BJ (cell line): ENCODE measurements around the gene FBH1. TPM values are rescaled to one million over a fixed set of nuclear protein-coding genes. Genes with fewer than 3 reads are reported as not detected.
"Not testable (repeated sequence)": the region's sequence is repeated elsewhere in the genome, so short reads cannot be mapped to it uniquely, and the experiment has no call there.

ENCODE experiments used
- CTCF ChIA-PET: fragments of 350-600 bp; formaldehyde crosslinking; extraction: SDS; loops from one replicate; lab custom pipeline; 2021; ENCODE audit warnings: antibody characterized with exemption, inconsistent platforms; lab: Yijun Ruan, JAX
- POLR2A ChIA-PET: fragments of 300-600 bp; sonication (Branson Sonifier 250); formaldehyde crosslinking; extraction: SDS; loops from one replicate; lab custom pipeline; 2021; ENCODE audit warnings: antibody characterized with exemption; lab: Charles Lee
- DNase-seq: peaks from one replicate; pipeline ENCODE4 v3.0.0-alpha.2; 2011; ENCODE audit warnings: low read depth
- H3K27me3 ChIP-seq: 2 replicates; pipeline ENCODE4 v1.6.0; 2011; ENCODE audit warnings: low read length; ENCODE audit not compliant: control insufficient read depth, insufficient read depth
- H3K36me3 ChIP-seq: 2 replicates; pipeline ENCODE4 v1.5.1; 2011; ENCODE audit warnings: low read length; ENCODE audit not compliant: control insufficient read depth, insufficient read depth
- H3K4me3 ChIP-seq: 2 replicates; pipeline ENCODE4 v1.5.1; 2011; ENCODE audit warnings: low read depth, mild to moderate bottlenecking, control low read depth, low read length
- CTCF ChIP-seq: IDR thresholded peaks from 2 replicates; pipeline ENCODE4 v1.5.1; 2011; ENCODE audit warnings: low read depth, mild to moderate bottlenecking, control low read depth, inconsistent platforms, low read length, moderate library complexity; ENCODE audit not compliant: insufficient read depth
- polyA plus RNA-seq: library from polyadenylated mRNA; depleted of rRNA; stranded (reverse); fragments of >200 nt; gene quantifications from 2 replicates; pipeline ENCODE4 v1.2.3, GENCODE V29; 2011

The FBH1 gene
- polyA plus RNA-seq, 1 experiment: 82.5 TPM

DNA sequence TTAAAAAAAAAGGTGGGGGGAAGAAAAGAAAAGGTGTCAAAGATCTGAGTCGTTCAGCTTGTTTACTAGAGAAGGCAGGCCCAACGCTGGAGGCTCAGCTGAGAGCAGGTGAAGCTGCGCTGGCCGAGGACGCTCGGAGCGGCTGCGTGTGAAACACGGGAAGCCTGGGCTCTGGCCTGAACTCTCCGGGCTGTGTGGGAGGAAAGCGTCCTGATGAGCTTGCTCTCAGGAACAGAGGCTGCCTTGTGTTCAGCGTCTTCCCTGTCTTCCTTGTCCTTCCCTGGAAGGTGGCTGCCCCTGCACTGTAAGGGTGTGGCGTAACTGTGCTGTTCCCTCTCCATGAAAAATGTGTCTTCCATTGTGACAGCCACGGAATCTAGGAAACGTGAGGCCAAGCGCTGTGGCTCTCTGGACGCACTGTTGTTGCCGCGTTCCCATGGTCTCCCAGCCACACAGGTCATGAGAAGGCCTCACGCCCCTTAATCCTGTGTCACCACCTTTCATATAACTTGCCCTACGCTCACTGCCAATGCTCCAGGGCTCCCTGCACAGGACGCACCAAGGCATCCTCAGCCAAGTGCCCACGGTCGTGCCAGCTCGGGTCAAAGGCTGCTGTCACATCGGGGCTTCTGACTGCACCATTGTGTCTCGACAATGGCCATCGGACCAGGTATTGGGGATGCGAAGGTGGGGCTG is 71.5 kb downstream of the FBH1 start:
- POLR2A ChIA-PET: no interaction called here
- no peaks in the 10 kb centered on the region for H3K27me3 ChIP-seq
- DNase-seq: no peak
- no peaks in the 10 kb centered on the region; the same call in 1 of the 2 replicates for H3K36me3 ChIP-seq
- TF ChIP-seq CTCF: no peak
- H3K4me3 ChIP-seq: no peak overlapping the region
- CTCF ChIA-PET: interaction anchor here (0.7 to 1.7 kb wide), 2 partner anchors 12 to 102 kb away, joined by 3 to 6 read pairs; no protein-coding TSS in a partner anchor

GRCh38 chr10:5962358-5962940 is 72.4 kb downstream of the FBH1 start:
- CTCF ChIA-PET: interaction anchor here (0.7 kb wide), 1 partner anchor 101 kb away, joined by 3 read pairs; no protein-coding TSS in a partner anchor
- H3K36me3 ChIP-seq, H3K4me3 ChIP-seq, H3K27me3 ChIP-seq, POLR2A ChIA-PET, DNase-seq: not testable (repeated sequence)

DNA sequence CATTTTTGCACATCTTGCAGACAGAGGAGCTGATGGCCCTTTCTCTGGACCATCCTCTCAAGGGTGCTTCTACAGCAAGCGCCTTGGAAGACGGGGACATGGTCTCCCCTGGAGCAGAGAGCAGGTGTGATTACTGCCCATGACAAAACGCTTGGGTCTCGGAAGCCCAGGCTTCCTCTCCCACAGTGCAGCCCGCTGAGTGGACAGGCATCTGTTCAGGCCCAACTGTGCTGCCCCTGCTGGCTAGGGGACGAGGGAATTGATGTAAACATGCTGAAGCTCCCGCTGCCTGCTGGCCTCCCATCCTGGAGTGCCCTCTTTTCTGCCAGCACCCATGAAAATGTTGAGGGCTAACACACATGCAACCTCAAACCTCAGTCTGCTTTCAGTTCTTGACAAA is 73.0 kb downstream of the FBH1 start:
- H3K4me3 ChIP-seq: no peak overlapping the region
- ChIA-PET POLR2A (no interaction called here), CTCF (no interaction called here)
- no peaks in the 10 kb centered on the region; the same call in 1 of the 2 replicates for H3K36me3 ChIP-seq
- no peak for DNase-seq
- no peaks in the 10 kb centered on the region for H3K27me3 ChIP-seq
- TF ChIP-seq CTCF: no peak

DNA sequence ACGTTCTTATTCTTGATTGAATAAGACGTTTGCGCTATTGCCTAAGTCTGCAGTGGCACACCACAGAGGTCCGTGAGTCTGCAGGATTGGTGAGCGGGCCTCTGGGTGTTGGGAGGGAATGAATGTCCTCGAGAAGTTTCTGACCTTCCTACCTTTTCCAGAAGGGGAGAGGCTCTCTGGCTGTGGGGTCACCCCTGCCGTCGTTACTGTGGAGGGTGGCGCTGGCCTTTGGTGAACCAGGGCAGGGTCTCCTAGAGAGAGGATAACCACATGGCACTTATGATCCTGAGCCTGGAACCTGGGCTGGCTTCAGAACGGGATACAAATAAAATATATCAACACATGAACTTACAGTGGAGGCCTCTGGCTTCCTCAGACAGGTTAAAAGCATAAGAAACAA is 73.5 kb downstream of the FBH1 start:
- Histone ChIP-seq H3K36me3 (no peaks in the 10 kb centered on the region; the same call in 1 of the 2 replicates), H3K27me3 (no peaks in the 10 kb centered on the region), H3K4me3 (no peak overlapping the region)
- no peak for TF ChIP-seq CTCF
- DNase-seq: no peak
- ChIA-PET POLR2A (no interaction called here), CTCF (no interaction called here)

DNA sequence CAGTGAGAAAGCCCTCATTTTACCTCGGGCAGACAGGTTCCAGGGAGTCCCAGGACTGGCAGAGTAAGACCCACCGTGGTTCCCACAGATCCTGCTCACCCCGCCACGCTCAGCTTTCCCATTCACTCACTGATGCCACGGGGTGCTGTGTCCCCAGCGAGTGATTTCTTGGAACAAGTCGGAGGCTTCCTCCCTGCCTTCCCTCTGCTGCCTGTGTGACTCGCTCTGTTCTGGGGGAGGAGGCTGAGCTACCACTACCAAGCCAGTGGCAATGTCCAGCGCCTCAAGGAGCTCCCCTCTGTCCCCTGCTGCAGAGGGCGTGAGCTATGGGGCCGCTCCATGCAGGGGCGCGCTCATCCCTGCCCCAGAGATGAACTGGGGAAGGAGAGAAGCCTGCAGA is 74.7 kb downstream of the FBH1 start:
- TF ChIP-seq CTCF: no peak
- H3K4me3 ChIP-seq: no peak overlapping the region
- ChIA-PET CTCF (no interaction called here), POLR2A (no interaction called here)
- no peaks in the 10 kb centered on the region for H3K27me3 ChIP-seq
- H3K36me3 ChIP-seq: no peaks in the 10 kb centered on the region
- no peak for DNase-seq

- DNase-seq: no peak
- CTCF ChIA-PET: no interaction called here
- Histone ChIP-seq H3K36me3 (no peaks in the 10 kb centered on the region), H3K27me3 (no peaks in the 10 kb centered on the region), H3K4me3 (no peak overlapping the region)
- POLR2A ChIA-PET: no interaction called here
- no peak for TF ChIP-seq CTCF
These were observed 75.2 kb downstream of the FBH1 start for GRCh38 chr10:5965266-5965665.
